H9 (cell line): Measurements from ENCODE around the gene ZFP91. TPM values are rescaled to one million over a fixed set of nuclear protein-coding genes. Genes with fewer than 3 reads are reported as not detected.

Source experiments
- DNase-seq: peaks from one replicate; pipeline ENCODE4 v3.0.0-alpha.2; 2017
- H2AFZ ChIP-seq: one replicate; pipeline ENCODE4 v1.6.1; 2013; ENCODE audit warnings: mild to moderate bottlenecking, low read length, control low read depth, moderate library complexity
- H2AK5ac ChIP-seq: 2 replicates; pipeline ENCODE4 v1.6.1; 2013; ENCODE audit warnings: low read length, control low read depth, mixed read lengths; ENCODE audit not compliant: insufficient read length
- H2BK120ac ChIP-seq: one replicate; pipeline ENCODE4 v1.6.1; 2013; ENCODE audit warnings: low read depth, mild to moderate bottlenecking, low read length, control low read depth, inconsistent platforms; ENCODE audit not compliant: poor library complexity, severe bottlenecking
- H2BK12ac ChIP-seq: 2 replicates; pipeline ENCODE4 v1.6.1; 2013; ENCODE audit warnings: low read length, control low read depth, mixed read lengths, low read depth; ENCODE audit not compliant: insufficient read length
- H2BK15ac ChIP-seq: 2 replicates; pipeline ENCODE4 v1.6.1; 2013; ENCODE audit warnings: low read depth, low read length, control low read depth
- H2BK20ac ChIP-seq: one replicate; pipeline ENCODE4 v1.6.1; 2013; ENCODE audit warnings: low read depth, mild to moderate bottlenecking, low read length, control low read depth, inconsistent platforms; ENCODE audit not compliant: poor library complexity, severe bottlenecking
- H2BK5ac ChIP-seq: 2 replicates; pipeline ENCODE4 v1.6.1; 2013; ENCODE audit warnings: low read length, control low read depth, mixed read lengths; ENCODE audit not compliant: insufficient read length
- H3K14ac ChIP-seq: 2 replicates; pipeline ENCODE4 v1.6.1; 2013; ENCODE audit warnings: low read length, control low read depth; ENCODE audit not compliant: insufficient read depth
- H3K18ac ChIP-seq: 2 replicates; pipeline ENCODE4 v1.6.1; 2013; ENCODE audit warnings: low read depth, mild to moderate bottlenecking, mixed read lengths, low read length, control low read depth; ENCODE audit not compliant: insufficient read length
- H3K23ac ChIP-seq: 2 replicates; pipeline ENCODE4 v1.6.1; 2013; ENCODE audit warnings: low read length, control low read depth, mixed read lengths, low read depth; ENCODE audit not compliant: insufficient read length
- H3K23me2 ChIP-seq: 2 replicates; pipeline ENCODE4 v1.6.1; 2013; ENCODE audit warnings: low read depth, mild to moderate bottlenecking, mixed read lengths, low read length, control low read depth; ENCODE audit not compliant: insufficient read length, poor library complexity, severe bottlenecking
- H3K27ac ChIP-seq: 2 replicates; pipeline ENCODE4 v1.5.1; 2013; ENCODE audit warnings: low read length, control low read depth, mixed read lengths, low read depth; ENCODE audit not compliant: insufficient read length
- H3K27me3 ChIP-seq: 2 replicates; pipeline ENCODE4 v1.6.1; 2013; ENCODE audit warnings: low read length, control low read depth, inconsistent platforms; ENCODE audit not compliant: insufficient read depth
- H3K4ac ChIP-seq: 2 replicates; pipeline ENCODE4 v1.6.1; 2013; ENCODE audit warnings: low read depth, mild to moderate bottlenecking, control low read depth, inconsistent platforms, low read length, moderate library complexity
- H3K4me1 ChIP-seq: 2 replicates; pipeline ENCODE4 v1.6.1; 2013; ENCODE audit warnings: low read length, control low read depth, inconsistent platforms; ENCODE audit not compliant: insufficient read depth
- H3K4me2 ChIP-seq: 2 replicates; pipeline ENCODE4 v1.6.1; 2013; ENCODE audit warnings: low read length, control low read depth, mixed read lengths; ENCODE audit not compliant: insufficient read length, insufficient read depth
- H3K56ac ChIP-seq: 2 replicates; pipeline ENCODE4 v1.6.1; 2013; ENCODE audit warnings: low read depth, mild to moderate bottlenecking, mixed read lengths, low read length, control low read depth; ENCODE audit not compliant: insufficient read length
- H3K79me1 ChIP-seq: 2 replicates; pipeline ENCODE4 v1.6.1; 2013; ENCODE audit warnings: low read depth, mild to moderate bottlenecking, moderate library complexity, low read length, control low read depth, inconsistent platforms; ENCODE audit not compliant: insufficient read depth, poor library complexity, severe bottlenecking
- H3K79me2 ChIP-seq: 2 replicates; pipeline ENCODE4 v1.6.1; 2013; ENCODE audit warnings: low read length, control low read depth, inconsistent platforms; ENCODE audit not compliant: insufficient read depth
- H3K9ac ChIP-seq: 2 replicates; pipeline ENCODE4 v1.6.1; 2013; ENCODE audit warnings: low read length, control low read depth, mixed read lengths; ENCODE audit not compliant: insufficient read length; ENCODE audit errors: extremely low read depth
- H3K9me3 ChIP-seq: one replicate; pipeline ENCODE4 v1.6.1; 2013; ENCODE audit warnings: low read depth, low read length, inconsistent platforms; ENCODE audit not compliant: control insufficient read depth
- H3T11ph ChIP-seq: one replicate; pipeline ENCODE4 v1.6.1; 2013; ENCODE audit warnings: mild to moderate bottlenecking, low read length, control low read depth, inconsistent platforms
- H4K20me1 ChIP-seq: one replicate; pipeline ENCODE4 v1.6.1; 2013; ENCODE audit not compliant: control insufficient read depth, insufficient read length, insufficient read depth
- H4K5ac ChIP-seq: 2 replicates; pipeline ENCODE4 v1.6.1; 2013; ENCODE audit warnings: low read depth, mild to moderate bottlenecking, mixed read lengths, low read length, control low read depth; ENCODE audit not compliant: insufficient read length
- H4K8ac ChIP-seq: replicated peaks from 2 replicates; pipeline ENCODE4 v1.6.1; 2013; ENCODE audit warnings: low read length, control low read depth, mixed read lengths, low read depth; ENCODE audit not compliant: insufficient read length
- H4K91ac ChIP-seq: 2 replicates; pipeline ENCODE4 v1.6.1; 2013; ENCODE audit warnings: low read depth, mild to moderate bottlenecking, moderate library complexity, mixed read lengths, low read length, control low read depth; ENCODE audit not compliant: insufficient read length
- H3K27ac Mint-ChIP-seq, 3 experiments: 2 replicates in 2 of 3; 3 replicates in 1 of 3; pipeline ENCODE4 v1.8.0; 2020 to 2021; ENCODE audit warnings: mixed read lengths in 3 of 3, mild to moderate bottlenecking in 1 of 3, moderate library complexity in 1 of 3
- H3K27me3 Mint-ChIP-seq: 2 replicates; pipeline ENCODE4 v1.8.0; 2021; ENCODE audit warnings: low read depth, mild to moderate bottlenecking, moderate library complexity, mixed read lengths
- H3K36me3 Mint-ChIP-seq, 3 experiments: 2 replicates in 2 of 3; 3 replicates in 1 of 3; pipeline ENCODE4 v1.8.0; 2020 to 2021; ENCODE audit warnings: low read depth in 3 of 3, mixed read lengths in 3 of 3; ENCODE audit not compliant: insufficient read depth in 1 of 3
- H3K4me1 Mint-ChIP-seq, 2 experiments: 2 replicates each; pipeline ENCODE4 v1.8.0; 2020; ENCODE audit warnings: mixed read lengths in 2 of 2
- H3K4me3 Mint-ChIP-seq, 2 experiments: 2 replicates in 1 of 2; 3 replicates in 1 of 2; pipeline ENCODE4 v1.8.0; 2020 to 2021; ENCODE audit warnings: mild to moderate bottlenecking in 2 of 2, mixed read lengths in 2 of 2, moderate library complexity in 1 of 2
- H3K9me3 Mint-ChIP-seq, 2 experiments: 2 replicates in 1 of 2; 3 replicates in 1 of 2; pipeline ENCODE4 v1.8.0; 2020; ENCODE audit warnings: mild to moderate bottlenecking in 2 of 2, mixed read lengths in 2 of 2, moderate library complexity in 1 of 2
- WGBS: extraction: QIAGEN DNeasy Blood & Tissue Kit; methylation state at CpG from one replicate; pipeline ENCODE4 v1.1.7; 2013; ENCODE audit warnings: missing lambda C conversion rate, low lambda C conversion rate, mixed read lengths; ENCODE audit not compliant: insufficient read length; ENCODE audit errors: extremely low coverage; 5-methylcytosine and 5-hydroxymethylcytosine counted together
- total RNA-seq: library from RNA; stranded (reverse); gene quantifications from 2 replicates; pipeline ENCODE4 v1.2.1, GENCODE V29; 2021
- TF ChIP-seq, protein P1 (sequence below): fragments of 200-600 bp; sonication (generic); conservative IDR thresholded peaks from 3 replicates; pipeline ENCODE4 v1.8.0; 2021; ENCODE audit warnings: antibody characterized with exemption, mild to moderate bottlenecking

The ZFP91 gene
- total RNA-seq, 1 experiment from 2014 or later: 32.9 TPM

- H3K27ac ChIP-seq: no peak overlapping the region
- no peak overlapping the region for H2BK20ac ChIP-seq
- no peak overlapping the region for H4K5ac ChIP-seq
- no peak overlapping the region for H4K8ac ChIP-seq
- no peak overlapping the region for H2BK15ac ChIP-seq
- no peak for DNase-seq
- H3K56ac ChIP-seq: no peak overlapping the region
- H3K14ac ChIP-seq: no peak overlapping the region
- no peak overlapping the region for H2AK5ac ChIP-seq
- no CpG with 5 or more reads among the region's 2 CpGs for WGBS
- no peaks in the 10 kb centered on the region for H3K23me2 ChIP-seq
- H3K23ac ChIP-seq: no peak overlapping the region
- no peak overlapping the region for H4K91ac ChIP-seq
- H3T11ph ChIP-seq: no peak overlapping the region
- Mint-ChIP-seq H3K9me3 (peaks cover 3 to 4% of the 10 kb centered on the region in 2 experiments; a peak in 3 of 5 replicates), H3K36me3 (no peaks in the 10 kb centered on the region), H3K4me1 (no peaks in the 10 kb centered on the region), H3K27ac (no peak overlapping the region), H3K27me3 (peaks cover 2% of the 10 kb centered on the region), H3K4me3 (no peak overlapping the region)
- no peak overlapping the region for H3K18ac ChIP-seq
- no peaks in the 10 kb centered on the region for H3K4me1 ChIP-seq
- H2BK12ac ChIP-seq: no peak overlapping the region
- no peak overlapping the region for H3K9ac ChIP-seq
- no peak overlapping the region for H2BK120ac ChIP-seq
- H3K4ac ChIP-seq: no peak overlapping the region
- no peak overlapping the region for H2BK5ac ChIP-seq
- H2AFZ ChIP-seq: no peak overlapping the region
- TF ChIP-seq, protein P1, sequence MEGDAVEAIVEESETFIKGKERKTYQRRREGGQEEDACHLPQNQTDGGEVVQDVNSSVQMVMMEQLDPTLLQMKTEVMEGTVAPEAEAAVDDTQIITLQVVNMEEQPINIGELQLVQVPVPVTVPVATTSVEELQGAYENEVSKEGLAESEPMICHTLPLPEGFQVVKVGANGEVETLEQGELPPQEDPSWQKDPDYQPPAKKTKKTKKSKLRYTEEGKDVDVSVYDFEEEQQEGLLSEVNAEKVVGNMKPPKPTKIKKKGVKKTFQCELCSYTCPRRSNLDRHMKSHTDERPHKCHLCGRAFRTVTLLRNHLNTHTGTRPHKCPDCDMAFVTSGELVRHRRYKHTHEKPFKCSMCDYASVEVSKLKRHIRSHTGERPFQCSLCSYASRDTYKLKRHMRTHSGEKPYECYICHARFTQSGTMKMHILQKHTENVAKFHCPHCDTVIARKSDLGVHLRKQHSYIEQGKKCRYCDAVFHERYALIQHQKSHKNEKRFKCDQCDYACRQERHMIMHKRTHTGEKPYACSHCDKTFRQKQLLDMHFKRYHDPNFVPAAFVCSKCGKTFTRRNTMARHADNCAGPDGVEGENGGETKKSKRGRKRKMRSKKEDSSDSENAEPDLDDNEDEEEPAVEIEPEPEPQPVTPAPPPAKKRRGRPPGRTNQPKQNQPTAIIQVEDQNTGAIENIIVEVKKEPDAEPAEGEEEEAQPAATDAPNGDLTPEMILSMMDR: no peak
- H4K20me1 ChIP-seq: no peaks in the 10 kb centered on the region
- H3K79me1 ChIP-seq: no peaks in the 10 kb centered on the region
- H3K79me2 ChIP-seq: no peaks in the 10 kb centered on the region
- no peaks in the 10 kb centered on the region for H3K27me3 ChIP-seq
- H3K9me3 ChIP-seq: no peaks in the 10 kb centered on the region
- no peak overlapping the region for H3K4me2 ChIP-seq
Measured at GRCh38 chr11:58639669-58640068, 60.8 kb downstream of the ZFP91 start.
